Measurements from ENCODE around the gene MXRA7.

DNA sequence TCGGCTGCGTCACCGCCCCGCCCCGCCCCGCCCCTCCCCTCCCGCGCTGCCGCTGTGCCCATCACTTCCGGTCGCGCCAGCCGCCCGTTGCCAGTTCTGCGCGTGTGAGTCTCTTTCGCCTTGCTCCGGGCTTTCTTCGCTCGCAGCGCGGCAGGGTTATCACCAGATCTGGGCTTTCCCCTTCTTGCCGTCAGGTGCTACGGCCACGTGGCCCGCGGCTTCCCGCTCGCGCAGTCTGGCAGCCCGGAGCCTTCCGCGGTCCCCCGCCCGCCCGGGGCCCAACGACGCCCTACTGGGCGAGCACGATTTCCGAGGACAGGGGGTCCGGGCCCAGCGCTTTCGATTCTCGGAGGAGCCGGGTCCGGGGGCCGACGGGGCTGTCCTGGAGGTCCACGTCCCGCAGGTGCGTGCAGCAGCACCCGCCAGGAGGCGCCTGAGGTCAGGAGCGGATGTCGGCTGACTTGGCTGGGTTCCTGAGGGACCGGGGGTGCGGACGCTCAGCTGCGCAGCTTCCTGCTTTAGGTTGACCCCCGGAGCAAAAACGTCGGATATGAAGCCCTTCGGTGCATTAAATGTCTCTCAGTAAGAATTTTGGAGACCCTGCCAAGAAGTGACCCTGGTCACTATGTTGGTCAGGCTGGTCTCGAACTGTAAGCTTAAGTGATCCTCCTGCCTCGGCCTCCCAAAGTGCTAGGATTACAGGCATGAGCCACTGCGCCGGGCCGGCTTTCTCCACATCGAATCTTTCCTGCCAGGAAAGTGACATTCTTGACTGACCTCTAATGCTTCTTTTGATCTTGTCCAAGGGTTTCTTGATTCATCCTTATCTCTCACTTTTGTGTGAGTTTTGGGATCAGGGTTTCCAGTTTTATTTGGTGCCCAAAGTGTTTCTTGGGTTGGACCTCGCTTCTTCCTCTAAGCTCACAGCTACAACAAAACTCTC is 16.3 kb upstream of the MXRA7 start, which contains the start of gene METTL23:
- TF ChIP-seq FOXM1 (IDR thresholded peaks at IDR 0.05; ENCODE audit: borderline replicate concordance, low read depth) (no peak), ZBTB7A (IDR thresholded peaks at IDR 0.05; ENCODE audit: low read depth) (no peak; the same call in 1 of the 2 replicates), CEBPB (IDR thresholded peaks at IDR 0.05) (no peak), CREB1 (IDR thresholded peaks at IDR 0.05; ENCODE audit: low read depth) (no peak), REST (IDR thresholded peaks at IDR 0.05; ENCODE audit: low read depth) (no peak), TCF12 (IDR thresholded peaks at IDR 0.05; ENCODE audit: low read depth) (no peak), YY1 (IDR thresholded peaks at IDR 0.05; ENCODE audit: low read depth) (no peak), EP300 (IDR thresholded peaks at IDR 0.05; ENCODE audit: borderline replicate concordance) (no peak), TEAD4 (IDR thresholded peaks at IDR 0.05) (no peak), TAF1 (IDR thresholded peaks at IDR 0.05; ENCODE audit: low read depth) (peak; percentile 75), EGR1 (IDR thresholded peaks at IDR 0.05) (0 out of 2 replicates have a peak, but pooled peaks have one; percentile 29), RAD21 (IDR thresholded peaks at IDR 0.05; ENCODE audit: low read depth) (peak; percentile 18; the same call in 1 of the 2 replicates)
- TF ChIP-seq, protein P1, sequence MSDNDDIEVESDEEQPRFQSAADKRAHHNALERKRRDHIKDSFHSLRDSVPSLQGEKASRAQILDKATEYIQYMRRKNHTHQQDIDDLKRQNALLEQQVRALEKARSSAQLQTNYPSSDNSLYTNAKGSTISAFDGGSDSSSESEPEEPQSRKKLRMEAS (IDR thresholded peaks at IDR 0.05) = peak; percentile 78

Measured in Ishikawa (cell line).